Osteoblast (primary cell): ENCODE results near the gene MET. TPM values are rescaled to one million over a fixed set of nuclear protein-coding genes. Genes with fewer than 3 reads are reported as not detected.

Source experiments
- DNase-seq: peaks from one replicate; pipeline ENCODE4 v3.0.0; 2011; ENCODE audit warnings: low spot score, mixed read lengths; ENCODE audit not compliant: insufficient read length; ENCODE audit errors: missing footprints
- H2AFZ ChIP-seq: 2 replicates; pipeline ENCODE4 v1.6.0; 2011; ENCODE audit warnings: mild to moderate bottlenecking, low read length
- H3K27ac ChIP-seq: 2 replicates; pipeline ENCODE4 v1.5.1; 2011; ENCODE audit warnings: mild to moderate bottlenecking, low read depth, low read length, moderate library complexity
- H3K27me3 ChIP-seq: 2 replicates; pipeline ENCODE4 v1.6.0; 2012; ENCODE audit warnings: mild to moderate bottlenecking, control low read depth, inconsistent platforms, low read length, moderate library complexity; ENCODE audit not compliant: insufficient read depth
- H3K36me3 ChIP-seq: 2 replicates; pipeline ENCODE4 v1.5.1; 2011; ENCODE audit warnings: mild to moderate bottlenecking, low read length, control low read depth, moderate library complexity; ENCODE audit not compliant: insufficient read depth
- H3K4me1 ChIP-seq: 2 replicates; pipeline ENCODE4 v1.5.1; 2011; ENCODE audit warnings: mild to moderate bottlenecking, low read length, control low read depth, moderate library complexity; ENCODE audit not compliant: insufficient read depth
- H3K4me2 ChIP-seq: 2 replicates; pipeline ENCODE4 v1.6.0; 2011; ENCODE audit warnings: mild to moderate bottlenecking, low read length; ENCODE audit not compliant: insufficient read depth
- H3K4me3 ChIP-seq: fragments of 200-600 bp; sonication (generic); 3 replicates; pipeline ENCODE4 v1.5.1; 2012; ENCODE audit warnings: mild to moderate bottlenecking, low read length, inconsistent platforms; ENCODE audit not compliant: insufficient read depth
- H3K79me2 ChIP-seq: 2 replicates; pipeline ENCODE4 v1.6.0; 2012; ENCODE audit warnings: mild to moderate bottlenecking, low read length, control low read depth, inconsistent platforms; ENCODE audit not compliant: insufficient read depth
- H3K9me3 ChIP-seq: 2 replicates; pipeline ENCODE4 v1.5.1; 2011; ENCODE audit warnings: low read depth, low read length, control low read depth
- H4K20me1 ChIP-seq: 2 replicates; pipeline ENCODE4 v1.6.0; 2012; ENCODE audit warnings: mild to moderate bottlenecking, low read length, control low read depth; ENCODE audit not compliant: insufficient read depth
- CTCF ChIP-seq: IDR thresholded peaks from 2 replicates; pipeline ENCODE4 v1.5.1; 2011; ENCODE audit warnings: mild to moderate bottlenecking, low read depth, low read length, moderate library complexity; ENCODE audit errors: extremely low read depth
- total RNA-seq: library from RNA; depleted of rRNA; stranded (reverse); fragments of >200 nt; gene quantifications from 2 replicates; pipeline ENCODE4 v1.2.3, GENCODE V29; 2012

The MET gene
- total RNA-seq, 1 donor, result 55.0 TPM

- Histone ChIP-seq H3K27ac (no peak overlapping the region), H3K79me2 (no peaks in the 10 kb centered on the region), H3K27me3 (no peaks in the 10 kb centered on the region), H3K4me3 (no peak overlapping the region), H3K36me3 (peaks cover 49% of the 10 kb centered on the region), H4K20me1 (no peaks in the 10 kb centered on the region), H2AFZ (no peak overlapping the region), H3K4me1 (peaks cover 59% of the 10 kb centered on the region), H3K4me2 (no peak overlapping the region), H3K9me3 (no peaks in the 10 kb centered on the region)
- no peak for TF ChIP-seq CTCF
- DNase-seq, result no peak
Measured at GRCh38 chr7:116779931-116780330, 107.9 kb downstream of the MET start.

GRCh38 chr7:116780521-116780920 lies 108.5 kb downstream of the MET start:
- no peaks in the 10 kb centered on the region for H3K79me2 ChIP-seq
- no peak overlapping the region for H3K4me3 ChIP-seq
- no peaks in the 10 kb centered on the region for H3K27me3 ChIP-seq
- peaks cover 60% of the 10 kb centered on the region for H3K4me1 ChIP-seq
- DNase-seq, result no peak
- no peak overlapping the region for H3K27ac ChIP-seq
- no peak for TF ChIP-seq CTCF
- H3K4me2 ChIP-seq, result no peak overlapping the region
- H3K9me3 ChIP-seq, result no peaks in the 10 kb centered on the region
- H3K36me3 ChIP-seq, result peaks cover 48% of the 10 kb centered on the region
- no peaks in the 10 kb centered on the region for H4K20me1 ChIP-seq
- H2AFZ ChIP-seq, result no peak overlapping the region

GRCh38 chr7:116780966-116781365 lies 109.0 kb downstream of the MET start:
- H3K9me3 ChIP-seq, result no peaks in the 10 kb centered on the region
- H3K4me1 ChIP-seq, result peaks cover 59% of the 10 kb centered on the region
- TF ChIP-seq CTCF, result no peak
- H4K20me1 ChIP-seq, result no peaks in the 10 kb centered on the region
- DNase-seq, result no peak
- H3K36me3 ChIP-seq, result peaks cover 51% of the 10 kb centered on the region
- H3K27ac ChIP-seq, result no peak overlapping the region
- H3K27me3 ChIP-seq, result no peaks in the 10 kb centered on the region
- no peak overlapping the region for H3K4me3 ChIP-seq
- H3K4me2 ChIP-seq, result no peak overlapping the region
- no peaks in the 10 kb centered on the region for H3K79me2 ChIP-seq
- no peak overlapping the region for H2AFZ ChIP-seq

GRCh38 chr7:116781584-116781983 lies 109.6 kb downstream of the MET start:
- Histone ChIP-seq H3K4me1 (peaks cover 59% of the 10 kb centered on the region), H4K20me1 (no peaks in the 10 kb centered on the region), H2AFZ (no peak overlapping the region), H3K9me3 (no peaks in the 10 kb centered on the region), H3K27me3 (no peaks in the 10 kb centered on the region), H3K4me2 (no peak overlapping the region), H3K27ac (no peak overlapping the region), H3K4me3 (no peak overlapping the region), H3K79me2 (no peaks in the 10 kb centered on the region), H3K36me3 (peaks cover 51% of the 10 kb centered on the region)
- DNase-seq, result no peak
- no peak for TF ChIP-seq CTCF
